Activated naive CD8-positive, alpha-beta T cell (primary cell): ENCODE results near the gene DOC2B.
"Not testable (repeated sequence)": the region's sequence is repeated elsewhere in the genome, so short reads cannot be mapped to it uniquely, and the experiment has no call there.

ENCODE experiments used
- H3K27ac Mint-ChIP-seq: one replicate; pipeline ENCODE4 v1.8.0; 2021; ENCODE audit warnings: mixed read lengths
- H3K27me3 Mint-ChIP-seq: one replicate; pipeline ENCODE4 v1.8.0; 2021; ENCODE audit warnings: mixed read lengths
- H3K36me3 Mint-ChIP-seq: one replicate; pipeline ENCODE4 v1.8.0; 2021; ENCODE audit warnings: mixed read lengths
- H3K4me1 Mint-ChIP-seq: one replicate; pipeline ENCODE4 v1.8.0; 2021; ENCODE audit warnings: low read depth, mixed read lengths
- H3K4me3 Mint-ChIP-seq: one replicate; pipeline ENCODE4 v1.8.0; 2021; ENCODE audit warnings: mild to moderate bottlenecking, mixed read lengths
- H3K9me3 Mint-ChIP-seq: one replicate; pipeline ENCODE4 v1.8.0; 2021; ENCODE audit warnings: low read depth, mixed read lengths

DOC2B gene

DNA sequence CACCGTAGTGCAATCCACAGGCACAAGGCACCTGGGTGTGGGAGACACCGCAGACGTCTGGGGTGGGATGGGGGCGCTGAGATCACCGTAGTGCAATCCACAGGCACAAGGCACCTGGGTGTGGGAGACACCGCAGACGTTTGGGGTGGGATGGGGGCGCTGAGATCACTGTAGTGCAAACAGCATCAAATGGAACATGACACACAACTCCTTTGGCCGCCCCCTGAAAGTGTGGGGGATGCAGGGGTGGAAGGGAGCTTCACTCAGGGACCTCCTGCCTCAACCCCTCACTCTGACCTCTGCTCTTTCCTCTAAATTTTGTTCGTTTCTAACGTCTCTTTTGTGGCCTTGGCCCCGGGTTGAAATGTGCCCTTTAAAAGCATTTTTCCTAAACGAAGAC, 20.3 kb upstream of the DOC2B start:
- H3K36me3 Mint-ChIP-seq, H3K27ac Mint-ChIP-seq, H3K4me1 Mint-ChIP-seq, H3K9me3 Mint-ChIP-seq, H3K4me3 Mint-ChIP-seq: not testable (repeated sequence)
- H3K27me3 Mint-ChIP-seq: peaks cover 12% of the 10 kb centered on the region

DNA sequence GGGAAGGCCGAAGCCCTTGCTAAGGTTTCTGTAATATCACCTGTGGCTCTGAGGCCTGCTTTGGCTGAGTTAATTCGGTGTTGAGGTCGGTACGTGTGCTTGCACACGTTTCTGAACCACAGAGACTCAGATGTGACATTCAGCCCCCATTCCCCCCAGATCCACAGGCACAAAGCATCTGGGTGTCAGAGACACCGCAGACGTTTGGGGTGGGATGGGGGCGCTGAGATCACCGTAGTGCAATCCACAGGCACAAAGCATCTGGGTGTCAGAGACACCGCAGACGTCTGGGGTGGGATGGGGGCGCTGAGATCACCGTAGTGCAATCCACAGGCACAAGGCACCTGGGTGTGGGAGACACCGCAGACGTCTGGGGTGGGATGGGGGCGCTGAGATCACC, 19.8 kb upstream of the DOC2B start:
- H3K27ac Mint-ChIP-seq, H3K9me3 Mint-ChIP-seq, H3K4me1 Mint-ChIP-seq, H3K4me3 Mint-ChIP-seq, H3K36me3 Mint-ChIP-seq: not testable (repeated sequence)
- H3K27me3 Mint-ChIP-seq: peaks cover 15% of the 10 kb centered on the region

DNA sequence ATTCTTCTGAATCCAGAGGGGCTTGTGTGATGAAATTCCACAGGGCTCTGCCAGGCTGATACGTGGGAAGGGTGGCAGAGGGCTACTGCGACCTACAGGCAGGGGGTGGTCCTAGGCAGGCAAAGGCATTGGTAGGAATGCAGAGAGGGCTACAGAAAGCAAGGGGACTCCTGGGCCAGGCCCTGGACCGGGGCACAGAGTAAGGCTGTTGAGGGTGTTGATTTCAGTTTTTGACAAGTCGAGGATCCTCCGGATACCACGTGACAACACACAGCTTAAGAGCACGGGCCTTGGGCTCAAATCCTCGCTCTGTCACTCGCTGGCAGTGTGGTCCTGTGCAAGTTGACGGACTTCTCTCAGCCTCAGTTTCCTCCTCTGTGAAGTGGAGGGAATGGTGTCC, 19.1 kb upstream of the DOC2B start:
- Mint-ChIP-seq H3K4me3 (no peak overlapping the region), H3K27ac (no peak overlapping the region), H3K9me3 (no peaks in the 10 kb centered on the region), H3K36me3 (no peaks in the 10 kb centered on the region), H3K27me3 (peaks cover 15% of the 10 kb centered on the region), H3K4me1 (no peaks in the 10 kb centered on the region)

DNA sequence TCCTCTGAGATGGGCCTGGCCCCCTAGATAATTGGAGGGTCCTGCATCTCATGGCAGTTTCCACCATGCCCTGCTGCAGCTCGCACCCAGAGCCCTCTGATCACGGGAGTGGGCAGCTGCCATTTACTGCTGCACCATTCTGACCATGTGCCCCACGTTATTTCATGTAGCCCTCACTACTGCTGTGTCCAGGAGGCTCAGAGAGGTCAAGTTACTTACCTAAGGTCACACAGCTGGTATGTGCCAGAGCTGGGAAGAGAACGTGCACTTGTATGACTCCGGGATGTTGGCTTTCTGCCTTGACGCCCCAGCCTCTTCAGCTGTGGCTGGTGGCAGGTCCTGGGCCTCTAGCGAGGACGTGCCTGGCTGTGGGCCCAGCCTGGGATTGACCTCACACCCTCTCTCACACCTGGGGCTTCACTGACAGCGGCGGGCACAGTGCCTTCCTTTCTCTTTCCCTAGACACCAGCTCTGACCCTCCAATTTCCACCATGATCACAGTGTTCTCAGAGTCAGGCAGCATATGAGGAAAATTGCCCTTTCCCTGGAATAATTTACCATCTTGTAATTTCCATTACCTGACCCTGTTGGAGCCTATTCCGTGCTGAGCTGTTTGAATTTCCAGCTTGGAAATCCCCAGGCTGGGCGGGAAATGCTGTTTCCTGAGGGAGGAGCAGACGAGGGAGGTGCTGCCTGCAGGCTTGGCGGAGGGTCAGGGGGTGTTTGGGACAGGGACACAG, 18.5 kb upstream of the DOC2B start:
- Mint-ChIP-seq H3K36me3 (no peaks in the 10 kb centered on the region), H3K27me3 (peaks cover 15% of the 10 kb centered on the region), H3K9me3 (no peaks in the 10 kb centered on the region), H3K4me1 (no peaks in the 10 kb centered on the region), H3K27ac (no peak overlapping the region), H3K4me3 (no peak overlapping the region)

DNA sequence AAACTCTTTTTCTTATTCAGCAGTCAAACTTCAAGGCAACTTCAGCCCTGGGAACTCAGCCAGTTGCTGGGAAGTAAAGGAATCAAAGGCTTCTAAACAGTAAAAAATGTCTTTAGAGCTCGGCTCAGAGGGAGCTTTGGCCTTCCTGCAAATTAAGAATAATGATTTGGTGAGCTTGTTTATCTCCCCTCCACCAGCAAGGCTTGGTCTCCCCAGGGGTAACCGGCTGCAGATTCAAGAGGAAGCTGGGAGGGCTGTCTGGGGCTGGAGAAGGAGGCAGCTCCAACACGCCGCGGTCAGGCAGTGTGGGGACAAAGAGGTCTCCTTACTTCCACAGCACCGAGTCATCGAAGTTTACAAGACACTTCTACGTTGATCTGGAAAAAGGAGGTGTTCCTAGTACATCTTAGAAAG, 17.7 kb upstream of the DOC2B start:
- Mint-ChIP-seq H3K4me3 (no peak overlapping the region), H3K36me3 (no peaks in the 10 kb centered on the region), H3K4me1 (no peaks in the 10 kb centered on the region), H3K27me3 (peaks cover 15% of the 10 kb centered on the region), H3K27ac (no peak overlapping the region), H3K9me3 (no peaks in the 10 kb centered on the region)

DNA sequence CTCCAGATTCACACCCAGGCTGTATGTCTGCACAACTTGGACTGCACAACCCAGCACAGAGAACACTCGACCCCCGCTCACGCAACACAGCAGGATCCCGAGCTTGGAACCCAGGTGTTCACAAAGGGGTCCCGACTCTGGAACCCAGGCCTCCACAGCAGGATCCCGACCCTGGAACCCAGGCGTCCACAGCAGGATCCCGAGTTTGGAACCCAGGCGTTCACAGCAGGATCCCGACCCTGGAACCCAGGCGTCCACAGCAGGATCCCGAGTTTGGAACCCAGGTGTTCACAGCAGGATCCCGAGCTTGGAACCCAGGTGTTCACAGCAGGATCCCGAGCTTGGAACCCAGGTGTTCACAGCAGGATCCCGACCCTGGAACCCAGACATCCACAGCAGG, 16.8 kb upstream of the DOC2B start:
- not testable (repeated sequence) for H3K4me1 Mint-ChIP-seq, H3K4me3 Mint-ChIP-seq, H3K36me3 Mint-ChIP-seq, H3K27ac Mint-ChIP-seq, H3K9me3 Mint-ChIP-seq
- H3K27me3 Mint-ChIP-seq: peaks cover 15% of the 10 kb centered on the region

DNA sequence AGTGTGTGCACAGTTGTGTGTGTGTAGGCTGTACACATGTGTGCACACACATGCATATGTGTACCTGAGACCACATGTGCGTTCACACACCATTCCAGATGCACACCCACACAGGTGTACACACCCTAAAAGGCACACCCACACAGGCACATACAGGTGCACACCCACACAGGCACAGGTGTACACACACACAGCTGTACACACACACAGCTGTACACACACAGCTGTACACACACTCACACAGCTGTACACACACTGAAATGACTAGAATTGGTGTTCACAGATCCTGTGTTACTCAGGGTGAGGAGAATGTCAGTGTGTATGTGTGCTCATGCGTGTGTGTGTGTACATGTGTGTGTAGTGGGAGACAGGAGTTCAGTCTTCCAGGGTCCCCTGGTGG, 15.9 kb upstream of the DOC2B start:
- Mint-ChIP-seq H3K4me3 (no peak overlapping the region), H3K27me3 (peaks cover 15% of the 10 kb centered on the region), H3K4me1 (no peaks in the 10 kb centered on the region), H3K27ac (no peak overlapping the region), H3K36me3 (no peaks in the 10 kb centered on the region), H3K9me3 (no peaks in the 10 kb centered on the region)

DNA sequence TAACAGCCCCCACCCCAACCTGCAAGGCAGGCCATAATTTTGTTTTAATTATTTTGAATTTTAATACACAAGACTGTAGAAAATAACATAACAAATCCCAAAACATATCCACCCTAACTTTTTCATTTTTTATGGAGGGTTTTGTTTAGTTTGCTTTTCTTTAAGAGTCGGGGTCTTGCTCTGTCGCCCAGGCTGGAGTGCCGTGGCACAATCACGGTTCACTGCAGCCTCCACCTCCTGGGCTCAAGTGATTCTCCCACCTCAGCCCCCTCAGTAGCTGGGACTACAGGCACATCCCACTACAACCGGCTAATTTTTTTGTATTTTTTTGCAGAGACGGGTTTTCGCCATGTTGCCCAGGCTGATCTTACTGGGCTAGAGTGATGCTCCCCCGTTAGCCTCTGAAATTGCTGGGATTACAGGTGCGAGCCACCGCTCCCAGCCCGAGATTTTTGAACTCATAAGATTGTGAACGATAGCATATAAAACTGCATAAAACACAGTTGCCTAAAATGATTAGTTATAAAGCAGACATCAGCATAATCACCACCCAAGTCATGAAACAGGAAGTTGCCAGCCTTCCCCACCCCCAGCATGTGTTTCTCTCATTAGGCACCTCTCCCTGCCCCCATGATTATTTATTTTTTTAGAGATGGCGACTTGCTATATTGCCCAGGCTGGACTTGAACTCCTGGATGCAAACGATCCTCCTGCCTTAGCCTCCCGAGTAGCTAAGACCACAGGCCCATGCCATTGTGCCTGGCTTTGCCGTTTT, 13.6 kb upstream of the DOC2B start:
- H3K4me3 Mint-ChIP-seq: no peak overlapping the region
- H3K27ac Mint-ChIP-seq: no peak overlapping the region
- H3K9me3 Mint-ChIP-seq: no peaks in the 10 kb centered on the region
- H3K27me3 Mint-ChIP-seq: peaks cover 13% of the 10 kb centered on the region
- no peaks in the 10 kb centered on the region for H3K4me1 Mint-ChIP-seq
- no peaks in the 10 kb centered on the region for H3K36me3 Mint-ChIP-seq

DNA sequence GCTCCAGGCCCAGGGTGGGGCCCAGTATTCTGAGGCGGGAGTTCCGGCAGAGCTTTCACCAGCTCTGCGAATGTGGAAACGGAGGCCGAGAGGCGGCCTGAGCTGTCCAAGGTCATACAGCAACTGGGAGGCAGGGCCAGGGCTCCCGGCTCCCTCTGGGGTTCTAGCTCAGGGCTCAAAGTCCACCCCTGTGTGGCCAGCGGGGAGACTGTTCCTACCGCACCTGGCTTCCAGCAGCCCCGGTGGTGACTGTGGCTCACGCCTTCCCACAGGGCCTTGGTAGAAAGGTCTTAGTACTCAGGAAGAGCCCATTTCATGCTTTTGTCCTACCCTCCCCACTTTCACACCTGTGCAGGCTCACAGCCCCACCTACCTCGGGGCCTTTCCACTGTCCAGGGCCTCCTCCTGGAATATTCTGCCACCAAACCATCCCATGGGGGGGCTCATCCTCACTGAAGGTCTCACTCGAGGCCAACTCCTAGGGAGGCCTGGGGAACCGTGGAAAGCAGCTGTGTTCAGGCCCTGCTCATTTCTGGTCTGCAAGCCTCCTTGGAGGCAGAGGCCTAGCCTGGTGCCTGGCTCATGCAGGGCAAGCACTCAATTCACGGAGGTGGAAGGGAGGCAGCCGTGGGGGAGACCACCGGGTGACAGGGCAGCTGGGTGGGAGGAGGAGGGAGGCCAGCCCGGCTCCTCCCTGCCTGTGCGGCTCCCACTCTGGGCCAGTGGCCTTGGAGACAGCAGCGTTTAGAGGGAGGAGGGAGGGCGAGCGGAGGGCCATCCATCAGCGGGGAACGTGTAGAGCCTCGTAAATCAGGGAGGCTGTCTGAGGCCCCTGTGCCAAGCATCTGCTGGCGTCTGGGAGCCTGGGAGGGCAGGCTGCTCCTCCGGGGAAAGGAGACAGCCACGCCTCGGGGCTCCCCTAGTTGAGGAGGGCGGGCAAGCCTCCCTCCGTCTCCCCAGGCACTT, 12.7 kb upstream of the DOC2B start:
- Mint-ChIP-seq H3K27me3 (peaks cover 11% of the 10 kb centered on the region), H3K9me3 (no peaks in the 10 kb centered on the region), H3K36me3 (no peaks in the 10 kb centered on the region), H3K4me1 (no peaks in the 10 kb centered on the region), H3K27ac (no peak overlapping the region), H3K4me3 (no peak overlapping the region)

DNA sequence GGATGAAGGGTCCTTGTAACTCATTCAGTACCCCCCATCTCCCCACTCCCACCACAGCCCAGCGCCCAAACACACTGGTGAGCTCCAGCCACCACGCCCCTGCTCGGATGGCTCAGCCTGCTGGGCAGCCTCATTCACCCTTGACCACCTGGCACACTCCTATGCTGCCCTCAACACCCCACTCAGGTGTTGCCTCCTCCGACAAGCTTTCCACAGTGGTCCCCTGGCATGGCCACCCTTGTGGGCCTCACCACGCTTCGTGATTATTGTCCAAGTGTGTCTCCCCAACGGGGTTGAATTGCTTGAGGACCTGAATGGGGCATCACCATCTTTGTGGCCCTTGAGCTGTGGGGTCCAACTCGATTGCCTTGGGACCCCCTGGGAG, 12.0 kb upstream of the DOC2B start:
- no peaks in the 10 kb centered on the region for H3K36me3 Mint-ChIP-seq
- H3K9me3 Mint-ChIP-seq: no peaks in the 10 kb centered on the region
- H3K27me3 Mint-ChIP-seq: peaks cover 9% of the 10 kb centered on the region
- H3K4me3 Mint-ChIP-seq: no peak overlapping the region
- H3K27ac Mint-ChIP-seq: no peak overlapping the region
- no peaks in the 10 kb centered on the region for H3K4me1 Mint-ChIP-seq

DNA sequence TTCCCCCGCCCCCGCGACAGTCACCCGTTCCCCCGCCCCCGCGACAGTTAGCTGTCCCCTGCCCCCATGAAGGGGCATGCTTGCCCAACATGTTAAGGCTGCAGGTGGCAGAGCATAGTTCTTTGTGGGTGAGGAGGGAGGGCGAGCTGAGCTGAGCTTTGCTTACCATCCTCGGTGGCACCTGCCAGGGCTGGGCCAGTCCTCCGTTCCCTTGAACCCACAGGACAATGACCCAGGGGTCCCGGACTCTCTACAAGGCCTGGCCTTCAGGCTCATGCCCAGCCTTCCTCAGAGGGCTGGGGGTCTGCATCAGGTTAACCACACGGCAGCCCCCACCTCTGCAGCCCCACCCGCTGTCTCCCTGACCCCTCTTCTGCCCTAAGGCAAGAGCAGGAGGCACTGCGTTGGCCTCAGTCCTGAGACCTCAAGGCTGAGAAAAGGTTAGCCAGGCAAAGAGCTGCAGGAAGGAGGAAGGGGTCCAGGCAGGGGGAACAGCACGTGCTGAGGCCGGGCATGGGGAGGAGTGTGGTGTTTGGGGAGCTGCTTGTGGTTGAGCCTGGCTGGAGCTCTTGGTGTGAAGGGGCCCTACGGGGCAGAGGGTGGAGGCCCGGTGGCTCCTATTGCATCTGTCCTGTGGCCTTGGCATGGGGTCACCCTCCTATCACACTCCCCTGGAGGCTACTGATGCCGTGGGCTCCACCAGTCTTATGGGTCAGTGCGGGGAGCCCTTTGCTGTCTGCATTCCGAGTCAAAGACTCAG, 11.4 kb upstream of the DOC2B start:
- H3K36me3 Mint-ChIP-seq: no peaks in the 10 kb centered on the region
- no peaks in the 10 kb centered on the region for H3K9me3 Mint-ChIP-seq
- H3K4me1 Mint-ChIP-seq: no peaks in the 10 kb centered on the region
- H3K27me3 Mint-ChIP-seq: peaks cover 6% of the 10 kb centered on the region
- no peak overlapping the region for H3K4me3 Mint-ChIP-seq
- no peak overlapping the region for H3K27ac Mint-ChIP-seq

DNA sequence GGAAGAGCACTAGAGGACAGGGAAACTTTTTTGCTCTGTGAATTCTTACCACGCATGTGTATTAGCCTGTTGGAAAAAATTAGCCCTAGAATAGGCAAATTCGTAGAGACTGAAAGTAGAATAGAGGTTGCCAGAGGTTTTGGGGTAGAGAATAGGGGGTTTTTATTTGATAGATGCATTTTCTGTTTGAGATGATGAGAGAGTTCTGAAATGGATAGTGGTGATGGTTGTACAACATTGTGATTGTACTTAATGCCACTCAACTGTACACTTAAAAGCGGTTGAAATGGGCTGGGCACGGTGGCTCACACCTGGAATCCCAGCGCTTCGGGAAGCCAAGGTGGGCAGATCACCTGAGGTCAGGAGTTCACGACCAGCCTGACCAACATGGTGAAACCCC, 8.0 kb upstream of the DOC2B start:
- Mint-ChIP-seq H3K36me3 (no peaks in the 10 kb centered on the region), H3K27me3 (peaks cover 4% of the 10 kb centered on the region), H3K4me1 (peaks cover 2% of the 10 kb centered on the region), H3K9me3 (no peaks in the 10 kb centered on the region), H3K4me3 (no peak overlapping the region), H3K27ac (no peak overlapping the region)

DNA sequence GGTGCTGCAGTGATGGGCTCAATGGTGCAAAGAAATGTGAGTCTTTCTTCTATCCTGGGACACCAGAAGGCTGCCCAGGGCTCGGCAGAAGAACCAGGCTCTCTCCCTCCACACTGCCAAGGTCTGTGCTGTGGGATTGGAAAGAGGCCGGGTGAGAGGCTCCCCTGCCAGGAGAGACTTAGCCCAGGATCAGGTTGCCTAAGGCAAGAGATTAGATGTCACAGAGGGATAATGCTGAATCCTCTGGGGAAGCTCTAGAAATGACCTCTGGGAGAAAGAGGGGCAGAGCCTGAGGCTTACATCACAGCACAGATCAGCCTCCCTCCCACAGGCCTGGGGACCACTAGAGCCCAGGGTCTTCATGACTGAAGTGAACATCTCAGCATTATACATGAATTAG, 5.7 kb upstream of the DOC2B start:
- Mint-ChIP-seq H3K36me3 (no peaks in the 10 kb centered on the region), H3K4me3 (no peak overlapping the region), H3K27me3 (peaks cover 9% of the 10 kb centered on the region), H3K27ac (no peak overlapping the region), H3K4me1 (peaks cover 5% of the 10 kb centered on the region), H3K9me3 (no peaks in the 10 kb centered on the region)

DNA sequence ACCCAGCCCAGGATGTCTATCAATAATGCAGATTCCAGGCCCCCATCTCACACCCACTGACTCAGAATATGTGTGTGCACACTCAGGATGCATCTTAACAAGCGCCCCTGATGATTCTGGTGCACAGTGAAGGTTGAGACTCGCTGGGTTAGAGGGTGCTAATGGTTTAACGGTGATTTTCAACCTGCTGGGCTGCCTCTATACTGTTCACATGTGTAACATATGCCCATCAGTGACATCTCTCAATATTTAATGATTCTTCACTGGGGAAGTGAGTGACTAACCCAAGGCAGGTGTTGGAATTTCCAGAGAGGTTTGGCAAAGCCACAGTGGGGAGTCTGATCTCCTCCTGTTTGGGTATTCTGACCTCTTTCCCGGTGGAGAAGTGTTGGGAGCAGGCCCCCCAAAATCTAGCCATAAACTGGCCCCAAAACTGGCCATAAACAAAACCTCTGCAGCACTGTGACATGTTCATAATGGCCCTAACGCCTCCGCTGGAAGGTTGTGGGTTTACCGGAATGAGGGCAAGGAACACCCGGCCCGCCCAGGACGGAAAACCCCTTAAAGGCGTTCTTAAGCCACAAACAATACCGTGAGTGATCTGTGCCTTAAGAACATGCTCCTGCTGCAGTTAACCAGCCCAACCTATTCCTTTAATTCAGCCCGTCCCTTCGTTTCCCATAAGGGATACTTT, 4.1 kb upstream of the DOC2B start:
- H3K4me1 Mint-ChIP-seq: peaks cover 9% of the 10 kb centered on the region
- no peaks in the 10 kb centered on the region for H3K9me3 Mint-ChIP-seq
- H3K36me3 Mint-ChIP-seq: no peaks in the 10 kb centered on the region
- H3K4me3 Mint-ChIP-seq: no peak overlapping the region
- H3K27me3 Mint-ChIP-seq: peaks cover 12% of the 10 kb centered on the region
- H3K27ac Mint-ChIP-seq: no peak overlapping the region
